Ascending aorta (tissue), 2 donors: ENCODE data around the gene EMC8. TPM values are rescaled to one million over a fixed set of nuclear protein-coding genes. Genes with fewer than 3 reads are reported as not detected.

ENCODE experiments used
- DNase-seq, 2 donors: peaks; one replicate each; pipeline ENCODE4 v3.0.0-alpha.2; 2019; ENCODE audit warnings: low spot score in 2 of 2
- H3K27ac ChIP-seq, 2 donors: fragments of 200-600 bp; sonication (generic); one replicate each; pipeline ENCODE4 v1.5.1; 2016 to 2017; ENCODE audit warnings: mild to moderate bottlenecking in 1 of 2
- H3K27me3 ChIP-seq: fragments of 200-600 bp; sonication (generic); one replicate; pipeline ENCODE4 v1.5.1; 2017
- H3K36me3 ChIP-seq, 2 donors: fragments of 200-600 bp; sonication (generic); one replicate each; pipeline ENCODE4 v1.5.1; 2016
- H3K4me1 ChIP-seq, 2 donors: fragments of 200-600 bp; sonication (generic); one replicate each; pipeline ENCODE4 v1.5.1; 2016 to 2017; ENCODE audit warnings: mild to moderate bottlenecking in 1 of 2
- H3K4me3 ChIP-seq, 2 donors: fragments of 200-600 bp; sonication (generic); one replicate each; pipeline ENCODE4 v1.5.1; 2016 to 2017; ENCODE audit warnings: mild to moderate bottlenecking in 1 of 2
- H3K9me3 ChIP-seq, 2 donors: fragments of 200-600 bp; sonication (generic); one replicate each; pipeline ENCODE4 v1.5.1; 2016
- intact Hi-C: fragments of 100-400 bp; cut with DNase I; formaldehyde crosslinking; loops from one replicate; pipeline ENCODE4 v1.15.1; 2023
- total RNA-seq: library from RNA; depleted of rRNA; stranded (reverse); fragments of >200 nt; gene quantifications from one replicate; pipeline ENCODE4 v1.1.0, GENCODE V29; 2016
- TF ChIP-seq, protein P1 (sequence below), 3 experiments: fragments of 200-600 bp in 2 of 3; fragments of 450-650 bp in 1 of 3; sonication (generic) in 2 of 3; IDR thresholded peaks; one replicate each; pipeline ENCODE4 v1.5.1; 2016 to 2019; ENCODE audit warnings: antibody characterized with exemption in 3 of 3, mild to moderate bottlenecking in 1 of 3, moderate library complexity in 1 of 3

EMC8 gene
- total RNA-seq, 1 donor from 2014 or later = 11.9 TPM

DNA sequence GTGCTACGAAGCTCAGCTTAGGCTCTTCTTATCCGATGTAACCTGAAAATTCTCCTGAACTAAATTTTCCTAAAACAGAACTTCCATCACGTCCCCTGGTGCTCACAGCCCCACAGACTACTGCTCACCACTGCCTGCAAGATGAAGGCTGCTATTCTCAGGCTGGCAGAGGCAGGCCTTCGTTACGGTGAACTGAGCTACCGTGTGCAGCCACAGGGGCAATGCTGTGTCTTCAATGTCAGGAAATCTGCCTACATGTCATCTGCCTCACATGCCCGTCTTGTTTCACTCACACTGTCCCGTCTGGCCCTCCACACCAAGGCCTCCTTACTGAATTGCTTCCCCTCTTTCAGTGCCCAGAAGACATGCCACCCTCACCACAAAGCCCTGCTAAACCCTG, 15.9 kb downstream of the EMC8 start:
- Histone ChIP-seq H3K9me3 (no peaks in the 10 kb centered on the region), H3K36me3 (peaks cover 39 to 62% of the 10 kb centered on the region in 2 donors), H3K4me1 (peaks cover 2 to 3% of the 10 kb centered on the region in 2 donors), H3K4me3 (no peak overlapping the region), H3K27me3 (no peaks in the 10 kb centered on the region), H3K27ac (no peak overlapping the region)
- DNase-seq = no peak
- intact Hi-C loops = no loop called here
- TF ChIP-seq, protein P1, sequence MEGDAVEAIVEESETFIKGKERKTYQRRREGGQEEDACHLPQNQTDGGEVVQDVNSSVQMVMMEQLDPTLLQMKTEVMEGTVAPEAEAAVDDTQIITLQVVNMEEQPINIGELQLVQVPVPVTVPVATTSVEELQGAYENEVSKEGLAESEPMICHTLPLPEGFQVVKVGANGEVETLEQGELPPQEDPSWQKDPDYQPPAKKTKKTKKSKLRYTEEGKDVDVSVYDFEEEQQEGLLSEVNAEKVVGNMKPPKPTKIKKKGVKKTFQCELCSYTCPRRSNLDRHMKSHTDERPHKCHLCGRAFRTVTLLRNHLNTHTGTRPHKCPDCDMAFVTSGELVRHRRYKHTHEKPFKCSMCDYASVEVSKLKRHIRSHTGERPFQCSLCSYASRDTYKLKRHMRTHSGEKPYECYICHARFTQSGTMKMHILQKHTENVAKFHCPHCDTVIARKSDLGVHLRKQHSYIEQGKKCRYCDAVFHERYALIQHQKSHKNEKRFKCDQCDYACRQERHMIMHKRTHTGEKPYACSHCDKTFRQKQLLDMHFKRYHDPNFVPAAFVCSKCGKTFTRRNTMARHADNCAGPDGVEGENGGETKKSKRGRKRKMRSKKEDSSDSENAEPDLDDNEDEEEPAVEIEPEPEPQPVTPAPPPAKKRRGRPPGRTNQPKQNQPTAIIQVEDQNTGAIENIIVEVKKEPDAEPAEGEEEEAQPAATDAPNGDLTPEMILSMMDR (IDR thresholded peaks at IDR 0.05) = no peak

DNA sequence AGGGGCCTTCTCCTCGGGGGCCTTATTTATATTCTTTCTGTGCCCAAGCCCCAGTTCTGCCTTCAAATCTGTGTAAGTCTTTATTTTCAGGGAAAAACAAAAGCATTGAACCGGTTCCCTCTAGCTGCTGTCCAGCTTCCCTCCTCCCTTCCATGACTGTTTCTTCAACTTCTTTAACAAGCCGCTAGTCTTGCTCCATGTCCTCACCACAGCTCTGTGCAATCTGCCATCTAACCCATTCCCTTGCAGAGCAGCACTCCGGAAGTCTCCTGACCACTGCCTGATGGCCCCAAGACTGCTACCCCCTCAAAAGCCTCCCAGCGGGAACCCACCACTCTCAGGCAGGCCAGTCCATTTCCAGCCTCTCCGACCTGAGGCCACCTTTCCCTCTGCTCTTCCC, 16.9 kb downstream of the EMC8 start:
- no peaks in the 10 kb centered on the region for H3K9me3 ChIP-seq
- H3K36me3 ChIP-seq = peaks cover 34 to 62% of the 10 kb centered on the region in 2 donors
- intact Hi-C loops = no loop called here

DNA sequence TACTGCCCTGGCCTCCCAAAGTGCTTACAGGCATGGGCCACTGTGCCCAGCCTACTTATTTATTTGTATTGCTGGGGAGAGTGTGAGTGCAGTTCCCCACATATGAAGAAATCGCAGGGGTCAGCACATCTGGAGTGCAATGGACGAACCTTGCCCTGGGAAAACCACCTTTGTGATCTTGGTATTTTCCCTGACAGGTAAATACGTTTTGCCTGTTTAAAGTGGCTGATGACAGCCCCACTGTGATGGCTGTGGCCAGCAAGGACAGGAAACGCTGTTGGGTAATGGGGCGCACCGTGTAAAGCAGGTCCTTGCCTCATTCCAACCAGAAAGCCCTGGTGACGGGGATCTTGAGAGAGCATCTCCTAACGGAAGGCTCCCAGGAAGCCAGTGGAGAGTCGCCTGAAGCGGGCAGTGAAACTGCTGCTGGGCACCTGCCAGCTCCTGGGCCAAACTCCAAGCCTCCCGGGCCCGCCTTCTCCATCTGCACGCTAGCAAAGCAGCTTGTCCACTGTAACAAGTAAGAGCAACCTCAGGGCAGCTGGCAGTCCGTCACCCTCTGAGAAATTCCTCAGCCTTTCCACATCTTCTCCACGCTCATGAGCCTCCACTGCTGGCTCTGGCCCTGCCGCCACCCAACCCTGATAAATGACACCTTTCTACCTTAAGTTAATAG, 17.5 kb downstream of the EMC8 start:
- intact Hi-C loops = no loop called here
- no peaks in the 10 kb centered on the region for H3K9me3 ChIP-seq
- H3K27ac ChIP-seq = peak overlapping the region in 1 of 2 donors; percentile 33
- H3K4me3 ChIP-seq = no peak overlapping the region
- no peak for DNase-seq
- H3K4me1 ChIP-seq = peaks cover 2 to 3% of the 10 kb centered on the region in 2 donors
- TF ChIP-seq, protein P1 (IDR thresholded peaks at IDR 0.05) = no peak
- peaks cover 30 to 58% of the 10 kb centered on the region in 2 donors for H3K36me3 ChIP-seq
- H3K27me3 ChIP-seq = no peaks in the 10 kb centered on the region

More for the DNA sequence above, 16.9 kb downstream of the EMC8 start:
- Histone ChIP-seq H3K4me1 (peaks cover 2 to 3% of the 10 kb centered on the region in 2 donors), H3K27me3 (no peaks in the 10 kb centered on the region), H3K27ac (no peak overlapping the region), H3K4me3 (no peak overlapping the region)
- no peak for DNase-seq
- TF ChIP-seq, protein P1 (IDR thresholded peaks at IDR 0.05) = no peak

DNA sequence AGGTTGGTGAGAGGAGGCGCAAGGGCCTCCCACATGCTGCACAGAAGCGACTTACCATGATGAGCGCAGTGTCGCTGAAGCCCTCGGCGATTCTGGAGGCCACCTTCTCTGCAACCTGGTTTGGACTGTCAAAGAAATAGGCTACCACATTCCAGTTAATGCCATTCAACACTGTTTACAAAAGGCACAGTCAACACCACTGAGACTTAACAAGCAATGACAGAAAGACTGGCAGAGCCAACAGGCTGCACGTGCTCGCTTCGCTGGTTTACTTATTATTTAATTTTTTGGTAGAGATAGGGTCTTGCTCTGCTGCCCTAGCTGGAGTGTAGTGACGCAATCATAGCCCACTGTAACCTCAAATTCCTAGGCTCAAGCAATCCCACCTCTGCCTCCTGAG, 18.2 kb downstream of the EMC8 start:
- Histone ChIP-seq H3K4me1 (peaks cover 2 to 3% of the 10 kb centered on the region in 2 donors), H3K27ac (no peak overlapping the region), H3K9me3 (no peaks in the 10 kb centered on the region), H3K36me3 (peaks cover 28 to 52% of the 10 kb centered on the region in 2 donors), H3K4me3 (no peak overlapping the region), H3K27me3 (no peaks in the 10 kb centered on the region)
- TF ChIP-seq, protein P1 (IDR thresholded peaks at IDR 0.05) = no peak
- no peak for DNase-seq
- intact Hi-C loops = no loop called here

DNA sequence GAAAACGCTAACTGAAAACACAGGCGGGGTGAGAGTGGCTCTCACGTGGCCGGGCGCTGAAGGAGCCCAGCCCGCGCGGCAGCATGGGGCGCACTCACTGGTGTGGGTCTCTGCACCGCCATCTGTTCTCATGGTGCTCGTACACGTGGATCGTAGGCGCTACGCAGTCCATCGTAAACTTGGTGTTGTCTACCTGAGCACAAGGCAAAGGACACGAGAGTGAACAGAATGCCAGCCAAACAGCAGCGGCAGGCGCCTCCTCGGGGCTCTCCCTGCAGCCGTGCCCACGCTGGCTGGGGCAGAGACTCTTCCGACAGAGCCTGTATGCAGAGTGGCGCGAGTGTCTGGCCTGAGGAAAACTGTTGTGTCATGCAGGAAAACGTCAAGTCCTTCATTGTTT, 19.1 kb downstream of the EMC8 start:
- no peak for DNase-seq
- H3K4me3 ChIP-seq = no peak overlapping the region
- peaks cover 28 to 51% of the 10 kb centered on the region in 2 donors for H3K36me3 ChIP-seq
- no peaks in the 10 kb centered on the region for H3K9me3 ChIP-seq
- H3K4me1 ChIP-seq = peaks cover 2 to 3% of the 10 kb centered on the region in 2 donors
- no peak overlapping the region for H3K27ac ChIP-seq
- TF ChIP-seq, protein P1 (IDR thresholded peaks at IDR 0.05) = no peak
- H3K27me3 ChIP-seq = no peaks in the 10 kb centered on the region
- intact Hi-C loops = no loop called here
